Chondrocyte (in vitro differentiated cells): ENCODE data around the gene ELMO2. TPM values are rescaled to one million over a fixed set of nuclear protein-coding genes. Genes with fewer than 3 reads are reported as not detected.

Experiments used
- DNase-seq: peaks from one replicate; pipeline ENCODE4 v3.0.0; 2021; ENCODE audit warnings: mixed read lengths, low spot score
- H3K27ac Mint-ChIP-seq: one replicate; pipeline ENCODE4 v1.8.0; 2021; ENCODE audit warnings: mild to moderate bottlenecking, moderate library complexity, mixed read lengths; ENCODE audit not compliant: unreplicated experiment
- H3K27me3 Mint-ChIP-seq: 2 replicates; pipeline ENCODE4 v1.8.0; 2021; ENCODE audit warnings: low read depth, mixed read lengths
- H3K36me3 Mint-ChIP-seq: 2 replicates; pipeline ENCODE4 v1.8.0; 2021; ENCODE audit warnings: low read depth, mixed read lengths
- H3K4me1 Mint-ChIP-seq: 2 replicates; pipeline ENCODE4 v1.8.0; 2021; ENCODE audit warnings: low read depth, mild to moderate bottlenecking, mixed read lengths
- H3K4me3 Mint-ChIP-seq: one replicate; pipeline ENCODE4 v1.8.0; 2021; ENCODE audit warnings: mild to moderate bottlenecking, moderate library complexity, mixed read lengths; ENCODE audit not compliant: unreplicated experiment
- H3K9me3 Mint-ChIP-seq: 2 replicates; pipeline ENCODE4 v1.8.0; 2021; ENCODE audit warnings: low read depth, mixed read lengths
- CTCF ChIP-seq: fragments of 200-600 bp; sonication (generic); IDR thresholded peaks from 2 replicates; pipeline ENCODE4 v1.5.0; 2021; ENCODE audit warnings: antibody characterized with exemption, mild to moderate bottlenecking, moderate library complexity
- total RNA-seq: library from RNA; stranded (reverse); gene quantifications from 3 replicates; pipeline ENCODE4 v1.2.1, GENCODE V29; 2021

The ELMO2 gene
- total RNA-seq, 1 donor from 2014 or later: 52.9 TPM

GRCh38 chr20:46330831-46331371 is 75.5 kb downstream of the ELMO2 start:
- no peak overlapping the region for H3K27ac Mint-ChIP-seq
- no peaks in the 10 kb centered on the region for H3K9me3 Mint-ChIP-seq
- DNase-seq: no peak
- peaks cover 46% of the 10 kb centered on the region for H3K27me3 Mint-ChIP-seq
- no peaks in the 10 kb centered on the region for H3K4me1 Mint-ChIP-seq
- no peak overlapping the region for H3K4me3 Mint-ChIP-seq
- peaks cover 3% of the 10 kb centered on the region for H3K36me3 Mint-ChIP-seq
- no peak for TF ChIP-seq CTCF

GRCh38 chr20:46330072-46330763 is 76.2 kb downstream of the ELMO2 start:
- TF ChIP-seq CTCF: no peak
- H3K27ac Mint-ChIP-seq: no peak overlapping the region
- H3K36me3 Mint-ChIP-seq: peaks cover 3% of the 10 kb centered on the region
- H3K4me1 Mint-ChIP-seq: no peaks in the 10 kb centered on the region
- DNase-seq: no peak
- no peak overlapping the region for H3K4me3 Mint-ChIP-seq
- no peaks in the 10 kb centered on the region for H3K9me3 Mint-ChIP-seq
- peaks cover 43% of the 10 kb centered on the region for H3K27me3 Mint-ChIP-seq

GRCh38 chr20:46328200-46328882 is 78.1 kb downstream of the ELMO2 start:
- H3K36me3 Mint-ChIP-seq: peaks cover 3% of the 10 kb centered on the region
- no peaks in the 10 kb centered on the region for H3K4me1 Mint-ChIP-seq
- H3K9me3 Mint-ChIP-seq: no peaks in the 10 kb centered on the region
- TF ChIP-seq CTCF: no peak
- peaks cover 38% of the 10 kb centered on the region for H3K27me3 Mint-ChIP-seq
- no peak for DNase-seq
- H3K27ac Mint-ChIP-seq: no peak overlapping the region
- no peak overlapping the region for H3K4me3 Mint-ChIP-seq

GRCh38 chr20:46327557-46327956 is 78.9 kb downstream of the ELMO2 start:
- H3K27ac Mint-ChIP-seq: no peak overlapping the region
- TF ChIP-seq CTCF: no peak
- no peak overlapping the region for H3K4me3 Mint-ChIP-seq
- H3K36me3 Mint-ChIP-seq: peaks cover 3% of the 10 kb centered on the region
- H3K27me3 Mint-ChIP-seq: peaks cover 41% of the 10 kb centered on the region
- H3K4me1 Mint-ChIP-seq: no peaks in the 10 kb centered on the region
- H3K9me3 Mint-ChIP-seq: no peaks in the 10 kb centered on the region
- no peak for DNase-seq

GRCh38 chr20:46325789-46326188 is 80.6 kb downstream of the ELMO2 start:
- no peaks in the 10 kb centered on the region for H3K9me3 Mint-ChIP-seq
- no peak for TF ChIP-seq CTCF
- peaks cover 43% of the 10 kb centered on the region for H3K27me3 Mint-ChIP-seq
- no peaks in the 10 kb centered on the region for H3K4me1 Mint-ChIP-seq
- H3K36me3 Mint-ChIP-seq: peaks cover 3% of the 10 kb centered on the region
- DNase-seq: no peak
- no peak overlapping the region for H3K4me3 Mint-ChIP-seq
- H3K27ac Mint-ChIP-seq: no peak overlapping the region
